BLaER1 (cell line): ENCODE measurements around the gene UBE2J2.

Experiments used
- H3K27ac ChIP-seq: shearing (Covaris generic); formaldehyde crosslinking; 2 replicates; pipeline ENCODE4 v1.8.1; 2022
- H3K27me3 ChIP-seq: shearing (Covaris generic); formaldehyde crosslinking; 2 replicates; pipeline ENCODE4 v1.8.1; 2022
- H3K36me3 ChIP-seq: shearing (Covaris generic); formaldehyde crosslinking; 2 replicates; pipeline ENCODE4 v1.8.1; 2022
- H3K4me1 ChIP-seq: shearing (Covaris generic); formaldehyde crosslinking; 2 replicates; pipeline ENCODE4 v1.8.1; 2022
- H3K4me2 ChIP-seq: shearing (Covaris generic); formaldehyde crosslinking; 2 replicates; pipeline ENCODE4 v1.8.1; 2022
- H3K4me3 ChIP-seq: shearing (Covaris generic); formaldehyde crosslinking; 2 replicates; pipeline ENCODE4 v1.8.1; 2022
- H3K9ac ChIP-seq: shearing (Covaris generic); formaldehyde crosslinking; 2 replicates; pipeline ENCODE4 v1.8.1; 2022
- H3K9me3 ChIP-seq: shearing (Covaris generic); formaldehyde crosslinking; 2 replicates; pipeline ENCODE4 v1.8.1; 2022
- H4K20me1 ChIP-seq: shearing (Covaris generic); formaldehyde crosslinking; 2 replicates; pipeline ENCODE4 v1.8.1; 2022
- Cebpa-rat ChIP-seq: shearing (Covaris generic); IDR thresholded peaks from 2 replicates; pipeline ENCODE4 v1.8.1; 2022

Gene UBE2J2

GRCh38 chr1:1223321-1223720 lies 50.3 kb downstream of the UBE2J2 start:
- Histone ChIP-seq H3K36me3 (peaks cover 99% of the 10 kb centered on the region), H3K9me3 (no peaks in the 10 kb centered on the region), H3K27me3 (no peaks in the 10 kb centered on the region), H4K20me1 (peaks cover 94% of the 10 kb centered on the region), H3K9ac (no peak overlapping the region), H3K27ac (no peak overlapping the region), H3K4me1 (no peaks in the 10 kb centered on the region), H3K4me2 (no peak overlapping the region), H3K4me3 (no peak overlapping the region)
- TF ChIP-seq Cebpa-rat: no peak

- Histone ChIP-seq H4K20me1 (peaks cover 94% of the 10 kb centered on the region), H3K4me2 (no peak overlapping the region), H3K9me3 (no peaks in the 10 kb centered on the region), H3K36me3 (peaks cover 99% of the 10 kb centered on the region), H3K27me3 (no peaks in the 10 kb centered on the region), H3K27ac (no peak overlapping the region), H3K9ac (no peak overlapping the region), H3K4me3 (no peak overlapping the region), H3K4me1 (no peaks in the 10 kb centered on the region)
- TF ChIP-seq Cebpa-rat: no peak
Measured at GRCh38 chr1:1222575-1223225, 51.0 kb downstream of the UBE2J2 start.

DNA sequence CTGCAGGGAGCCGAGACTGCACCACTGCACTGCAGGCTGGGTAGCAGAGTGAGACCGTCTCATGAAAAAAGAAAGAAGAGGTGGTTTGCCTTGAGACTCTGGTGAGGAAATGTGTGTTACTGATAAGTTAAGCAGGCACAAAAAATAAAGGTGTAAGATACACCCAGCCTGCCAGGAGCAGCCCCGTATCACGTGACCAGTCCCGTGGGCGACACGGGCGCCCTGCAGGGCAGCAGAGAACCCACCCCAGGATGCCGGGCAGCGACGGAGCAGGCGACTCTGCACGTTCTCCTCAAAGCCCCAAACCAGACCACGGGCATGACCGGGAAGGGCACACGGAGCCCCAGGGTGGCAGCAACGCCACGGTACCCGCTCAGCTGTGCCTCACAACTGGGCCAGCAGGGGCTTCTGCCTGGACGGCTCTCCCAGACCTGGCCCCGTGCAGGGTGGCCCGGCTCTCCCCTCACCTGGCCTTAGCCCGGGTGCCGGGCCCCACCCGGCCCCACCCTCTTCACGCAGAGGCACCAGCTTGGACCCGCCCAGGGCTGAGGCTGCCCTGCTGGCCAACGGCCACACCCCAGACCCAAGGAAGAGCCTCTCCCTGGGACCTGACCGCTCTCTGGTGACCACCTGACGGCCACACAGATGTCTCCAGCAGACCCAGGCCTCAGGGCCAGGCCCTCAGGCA lies 51.6 kb downstream of the UBE2J2 start:
- Histone ChIP-seq H3K27me3 (no peaks in the 10 kb centered on the region), H3K9ac (no peak overlapping the region), H3K36me3 (peaks cover 99% of the 10 kb centered on the region), H3K27ac (no peak overlapping the region), H3K9me3 (no peaks in the 10 kb centered on the region), H3K4me3 (no peak overlapping the region), H3K4me2 (no peak overlapping the region), H4K20me1 (peaks cover 94% of the 10 kb centered on the region), H3K4me1 (peaks cover 2% of the 10 kb centered on the region; the same call in 1 of the 2 replicates)
- TF ChIP-seq Cebpa-rat: no peak

- peaks cover 99% of the 10 kb centered on the region for H3K36me3 ChIP-seq
- no peak overlapping the region for H3K9ac ChIP-seq
- no peak overlapping the region for H3K4me3 ChIP-seq
- no peaks in the 10 kb centered on the region for H3K9me3 ChIP-seq
- H3K27ac ChIP-seq: no peak overlapping the region
- H3K4me1 ChIP-seq: peaks cover 20% of the 10 kb centered on the region
- H3K27me3 ChIP-seq: no peaks in the 10 kb centered on the region
- peaks cover 94% of the 10 kb centered on the region for H4K20me1 ChIP-seq
- TF ChIP-seq Cebpa-rat: no peak
- no peak overlapping the region for H3K4me2 ChIP-seq
Measured at GRCh38 chr1:1220197-1220596, 53.5 kb downstream of the UBE2J2 start.

- H3K4me1 ChIP-seq: peaks cover 29% of the 10 kb centered on the region
- no peak overlapping the region for H3K4me3 ChIP-seq
- H3K27ac ChIP-seq: no peak overlapping the region
- H3K27me3 ChIP-seq: no peaks in the 10 kb centered on the region
- no peaks in the 10 kb centered on the region for H3K9me3 ChIP-seq
- H3K9ac ChIP-seq: no peak overlapping the region
- H3K4me2 ChIP-seq: no peak overlapping the region
- peaks cover 93% of the 10 kb centered on the region for H3K36me3 ChIP-seq
- no peak for TF ChIP-seq Cebpa-rat
- H4K20me1 ChIP-seq: peaks cover 94% of the 10 kb centered on the region
Measured at GRCh38 chr1:1219341-1219740, 54.3 kb downstream of the UBE2J2 start.

DNA sequence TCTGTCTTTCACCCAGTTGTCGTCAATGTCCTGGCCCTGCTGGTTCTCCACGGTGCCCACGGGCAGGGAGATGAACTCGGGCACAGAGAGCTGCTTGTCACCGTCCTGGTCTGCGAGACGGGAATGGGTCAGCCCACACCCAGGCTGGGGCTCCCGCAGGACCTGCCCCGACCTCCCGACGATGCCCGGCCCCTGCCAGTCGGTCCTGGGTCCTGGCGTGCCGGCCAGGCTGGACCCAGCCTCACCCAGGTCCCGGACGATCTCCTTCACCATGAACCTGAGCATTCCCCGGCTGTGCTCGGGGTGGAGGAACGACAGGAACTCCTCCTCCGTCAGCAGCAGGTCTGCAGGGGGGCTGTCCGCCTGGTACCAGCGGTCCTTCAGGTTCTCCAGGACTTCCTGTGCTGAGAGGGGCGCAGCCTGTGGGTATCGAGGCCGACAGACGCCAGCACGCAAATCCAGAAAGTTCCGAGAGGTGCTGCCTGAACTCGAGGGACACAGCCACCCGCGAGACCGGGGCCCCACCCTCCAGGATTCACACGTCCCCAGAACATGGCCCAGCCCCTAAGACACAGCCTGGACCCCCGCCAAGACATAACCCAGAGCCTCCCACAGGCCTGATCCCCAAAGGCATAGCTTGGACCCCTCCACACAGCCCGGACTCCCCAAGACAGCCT lies 55.0 kb downstream of the UBE2J2 start:
- no peak overlapping the region for H3K4me3 ChIP-seq
- no peak overlapping the region for H3K4me2 ChIP-seq
- no peak overlapping the region for H3K27ac ChIP-seq
- peaks cover 87% of the 10 kb centered on the region for H3K36me3 ChIP-seq
- no peak overlapping the region for H3K9ac ChIP-seq
- H3K9me3 ChIP-seq: no peaks in the 10 kb centered on the region
- peaks cover 36% of the 10 kb centered on the region for H3K4me1 ChIP-seq
- no peak for TF ChIP-seq Cebpa-rat
- no peaks in the 10 kb centered on the region for H3K27me3 ChIP-seq
- H4K20me1 ChIP-seq: peaks cover 94% of the 10 kb centered on the region

- H3K27me3 ChIP-seq: peaks cover 6% of the 10 kb centered on the region; the same call in 1 of the 2 replicates
- H4K20me1 ChIP-seq: peaks cover 96% of the 10 kb centered on the region
- peaks cover 80% of the 10 kb centered on the region for H3K36me3 ChIP-seq
- H3K4me3 ChIP-seq: no peak overlapping the region
- H3K4me1 ChIP-seq: peaks cover 44% of the 10 kb centered on the region
- H3K9me3 ChIP-seq: no peaks in the 10 kb centered on the region
- no peak overlapping the region for H3K9ac ChIP-seq
- TF ChIP-seq Cebpa-rat: no peak
- H3K27ac ChIP-seq: no peak overlapping the region
- no peak overlapping the region for H3K4me2 ChIP-seq
Measured at GRCh38 chr1:1217621-1218523, 55.8 kb downstream of the UBE2J2 start.

GRCh38 chr1:1216770-1217620 lies 56.7 kb downstream of the UBE2J2 start:
- Histone ChIP-seq H3K9me3 (no peaks in the 10 kb centered on the region), H3K36me3 (peaks cover 71% of the 10 kb centered on the region), H3K4me1 (peaks cover 52% of the 10 kb centered on the region), H3K4me3 (no peak overlapping the region), H3K27me3 (peaks cover 6% of the 10 kb centered on the region; the same call in 1 of the 2 replicates), H3K4me2 (no peak overlapping the region; the same call in 1 of the 2 replicates), H3K9ac (no peak overlapping the region), H3K27ac (no peak overlapping the region), H4K20me1 (peaks cover 91% of the 10 kb centered on the region)
- no peak for TF ChIP-seq Cebpa-rat
